Prostate gland (tissue), 2 donors: ENCODE data around the gene LRRC28. TPM values are rescaled to one million over a fixed set of nuclear protein-coding genes. Genes with fewer than 3 reads are reported as not detected.

ENCODE experiments used
- DNase-seq: peaks from one replicate; pipeline ENCODE4 v3.0.0-alpha.2; 2019; ENCODE audit warnings: low spot score
- H3K27ac ChIP-seq, 2 donors: fragments of 200-600 bp; sonication (generic); 2 replicates each; pipeline ENCODE4 v1.5.1; 2017 to 2019
- H3K27me3 ChIP-seq: fragments of 200-600 bp; sonication (generic); replicated peaks from 2 replicates; pipeline ENCODE4 v1.5.1; 2019; ENCODE audit not compliant: insufficient read depth
- H3K36me3 ChIP-seq, 2 donors: fragments of 200-600 bp; sonication (generic); 1 replicate in 1 of 2; 2 replicates in 1 of 2; pipeline versions ENCODE4 v1.5.1 to v1.8.1; 2017 to 2019
- H3K4me1 ChIP-seq: fragments of 200-600 bp; sonication (generic); replicated peaks from 2 replicates; pipeline ENCODE4 v1.5.1; 2019
- H3K4me3 ChIP-seq, 2 donors: fragments of 200-600 bp; sonication (generic); 2 replicates each; pipeline ENCODE4 v1.5.1; 2017 to 2019
- H3K9me3 ChIP-seq: fragments of 200-600 bp; sonication (generic); 2 replicates; pipeline ENCODE4 v1.5.1; 2017
- CTCF ChIP-seq, 4 experiments: fragments of 200-600 bp in 2 of 4; fragments of 450-650 bp in 2 of 4; sonication (generic) in 2 of 4; IDR thresholded peaks; 1 replicate in 3 of 4; 2 replicates in 1 of 4; pipeline ENCODE4 v1.5.1; 2016 to 2019; ENCODE audit warnings: antibody characterized with exemption in 4 of 4, mild to moderate bottlenecking in 2 of 4, moderate library complexity in 2 of 4
- POLR2A ChIP-seq: fragments of 450-650 bp; IDR thresholded peaks from one replicate; pipeline ENCODE4 v1.6.1; 2016; ENCODE audit warnings: antibody characterized with exemption, mild to moderate bottlenecking
- POLR2AphosphoS5 ChIP-seq: sonication (generic); formaldehyde crosslinking; IDR thresholded peaks from one replicate; pipeline ENCODE4 v1.6.1; 2017; ENCODE audit warnings: antibody characterized with exemption
- WGBS: methylation state at CpG from one replicate; pipeline ENCODE4 v1.1.5; 2018; 5-methylcytosine and 5-hydroxymethylcytosine counted together
- intact Hi-C: fragments of 100-400 bp; cut with DNase I; formaldehyde crosslinking; loops from one replicate; pipeline ENCODE4 v1.14.2; 2022
- total RNA-seq, 2 donors: library from RNA; depleted of rRNA; stranded (reverse); fragments of >200 nt; gene quantifications; one replicate each; pipeline ENCODE4 v1.1.0, GENCODE V29; 2016

LRRC28 gene
- total RNA-seq, 2 donors from 2014 or later, result 16.0 to 36.8 TPM

DNA sequence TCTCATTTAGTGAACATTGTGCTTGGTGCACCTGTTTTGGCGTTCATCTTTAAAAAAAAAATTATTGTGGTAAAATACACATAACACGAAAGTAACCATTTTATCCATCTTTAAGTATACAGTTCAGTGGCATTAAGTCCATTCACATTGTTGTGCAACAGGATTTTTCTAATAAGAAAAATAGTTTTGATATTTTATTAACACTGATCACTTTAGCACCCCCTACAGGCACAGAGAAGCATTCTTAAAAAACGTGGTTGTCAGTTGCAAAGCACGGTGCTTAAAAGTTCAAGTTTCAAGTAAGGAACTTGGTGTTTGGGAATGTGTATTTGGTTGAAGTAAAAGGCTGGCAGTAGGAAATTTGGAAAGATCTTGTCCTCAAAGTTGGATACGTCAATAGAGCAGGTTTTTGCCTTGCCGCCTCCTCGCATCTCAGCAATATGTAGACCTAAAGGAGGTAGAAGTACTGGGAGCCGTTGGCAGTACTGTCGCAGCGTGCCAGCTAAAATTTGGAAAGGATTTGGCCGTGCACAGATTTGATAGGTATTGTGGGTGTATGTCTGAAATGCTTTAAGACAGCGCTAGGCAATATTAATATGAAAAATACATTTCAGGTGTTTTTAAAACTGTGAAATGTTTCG lies 110.4 kb downstream of the LRRC28 start:
- Histone ChIP-seq H3K36me3 (no peaks in the 10 kb centered on the region), H3K27me3 (no peaks in the 10 kb centered on the region), H3K4me3 (no peak overlapping the region), H3K27ac (no peak overlapping the region), H3K9me3 (no peaks in the 10 kb centered on the region), H3K4me1 (no peaks in the 10 kb centered on the region)
- TF ChIP-seq CTCF (IDR thresholded peaks at IDR 0.05), result peak in 2 of 4 experiments; percentile 9 to 10
- no peak for TF ChIP-seq POLR2AphosphoS5
- intact Hi-C loops, result no loop called here
- 88% methylated on average over 13 of the region's 13 CpGs for WGBS
- DNase-seq, result no peak

- Histone ChIP-seq H3K9me3 (no peaks in the 10 kb centered on the region), H3K4me3 (no peak overlapping the region), H3K36me3 (no peaks in the 10 kb centered on the region), H3K27ac (no peak overlapping the region), H3K27me3 (no peaks in the 10 kb centered on the region), H3K4me1 (no peaks in the 10 kb centered on the region)
- DNase-seq, result no peak
- intact Hi-C loops, result no loop called here
- TF ChIP-seq POLR2A, result no peak
- no peak for TF ChIP-seq POLR2AphosphoS5
- no peak for TF ChIP-seq CTCF (IDR thresholded peaks at IDR 0.05)
- WGBS, result 74% methylated on average over 1 of the region's 1 CpG
These were observed 114.0 kb downstream of the LRRC28 start for GRCh38 chr15:99365242-99365641.

DNA sequence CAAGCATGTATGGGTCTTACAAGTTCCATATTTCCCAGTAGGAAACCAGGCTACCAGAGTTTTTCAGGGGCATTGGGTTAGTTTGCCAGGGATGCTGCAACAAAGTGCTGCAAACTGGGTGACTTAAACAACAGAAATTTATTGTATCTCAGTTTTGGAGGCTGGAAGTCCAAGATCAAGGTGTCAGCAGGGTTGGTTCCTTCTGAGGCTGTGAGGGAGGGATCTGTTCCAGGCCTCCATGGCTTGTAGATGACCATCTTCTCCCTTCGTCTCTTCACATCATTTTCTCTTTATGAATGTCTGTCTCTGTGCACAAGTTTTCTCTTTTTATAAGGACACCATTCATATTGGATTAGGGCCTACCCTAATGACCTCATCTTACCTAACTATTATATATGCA lies 114.7 kb downstream of the LRRC28 start:
- Histone ChIP-seq H3K36me3 (no peaks in the 10 kb centered on the region), H3K4me1 (no peaks in the 10 kb centered on the region), H3K27ac (no peak overlapping the region), H3K4me3 (no peak overlapping the region), H3K9me3 (no peaks in the 10 kb centered on the region), H3K27me3 (no peaks in the 10 kb centered on the region)
- WGBS, result 100% methylated on average over 1 of the region's 1 CpG
- TF ChIP-seq POLR2A, result no peak
- TF ChIP-seq CTCF (IDR thresholded peaks at IDR 0.05), result no peak
- TF ChIP-seq POLR2AphosphoS5, result no peak
- DNase-seq, result no peak
- intact Hi-C loops, result no loop called here

DNA sequence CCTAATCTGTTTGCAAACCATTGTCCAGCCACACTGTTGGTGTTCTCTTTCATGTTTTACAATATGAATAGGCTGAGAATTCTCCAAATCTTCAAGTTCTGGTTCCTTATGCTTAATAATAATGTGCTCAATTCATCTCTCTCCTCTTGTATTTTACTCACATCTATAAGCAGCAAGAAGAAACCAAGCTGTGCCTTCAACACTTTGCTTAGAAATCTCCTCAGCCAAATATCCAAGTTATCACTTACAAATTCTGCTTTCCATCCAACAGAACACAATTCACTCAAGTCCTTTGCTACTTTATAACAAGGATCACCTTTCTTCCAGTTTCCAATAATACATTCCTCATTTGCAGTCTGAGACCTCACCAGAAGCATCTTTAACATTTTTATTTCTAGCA lies 117.5 kb downstream of the LRRC28 start:
- Histone ChIP-seq H3K36me3 (no peaks in the 10 kb centered on the region), H3K9me3 (no peaks in the 10 kb centered on the region), H3K4me1 (no peaks in the 10 kb centered on the region), H3K27ac (no peak overlapping the region), H3K27me3 (no peaks in the 10 kb centered on the region), H3K4me3 (no peak overlapping the region)
- TF ChIP-seq POLR2A (no peak), CTCF (IDR thresholded peaks at IDR 0.05) (no peak), POLR2AphosphoS5 (no peak)
- DNase-seq, result no peak
- intact Hi-C loops, result no loop called here

DNA sequence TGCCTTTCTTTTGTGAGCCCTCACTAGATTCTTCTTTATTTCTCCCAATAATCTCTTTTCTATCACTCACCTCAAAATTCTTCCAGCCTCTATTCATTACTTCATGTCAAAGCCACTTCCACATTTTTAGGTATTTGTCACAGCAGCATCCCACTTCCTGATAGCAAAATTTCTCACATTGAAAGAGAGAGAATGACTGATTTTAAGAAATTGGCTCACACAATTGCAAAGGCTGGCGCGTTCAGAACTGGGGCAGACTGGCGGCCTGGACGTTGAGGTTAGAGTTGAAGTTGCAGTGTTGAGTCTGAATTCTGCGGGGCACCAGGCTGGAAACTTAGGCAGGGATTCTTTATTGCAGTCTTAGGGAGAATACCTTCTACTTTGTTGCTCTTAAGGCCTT lies 117.9 kb downstream of the LRRC28 start:
- Histone ChIP-seq H3K4me3 (no peak overlapping the region), H3K36me3 (no peaks in the 10 kb centered on the region), H3K27me3 (no peaks in the 10 kb centered on the region), H3K4me1 (no peaks in the 10 kb centered on the region), H3K9me3 (no peaks in the 10 kb centered on the region), H3K27ac (no peak overlapping the region)
- TF ChIP-seq CTCF (IDR thresholded peaks at IDR 0.05) (no peak), POLR2AphosphoS5 (no peak), POLR2A (no peak)
- no peak for DNase-seq
- 95% methylated on average over 5 of the region's 5 CpGs for WGBS
- intact Hi-C loops, result no loop called here
